H9 (cell line): ENCODE results near the gene SYNC. TPM values are rescaled to one million over a fixed set of nuclear protein-coding genes. Genes with fewer than 3 reads are reported as not detected.

ENCODE experiments used
- DNase-seq: peaks from one replicate; pipeline ENCODE4 v3.0.0-alpha.2; 2017
- H2AFZ ChIP-seq: one replicate; pipeline ENCODE4 v1.6.1; 2013; ENCODE audit warnings: mild to moderate bottlenecking, low read length, control low read depth, moderate library complexity
- H2AK5ac ChIP-seq: 2 replicates; pipeline ENCODE4 v1.6.1; 2013; ENCODE audit warnings: low read length, control low read depth, mixed read lengths; ENCODE audit not compliant: insufficient read length
- H2BK120ac ChIP-seq: one replicate; pipeline ENCODE4 v1.6.1; 2013; ENCODE audit warnings: low read depth, mild to moderate bottlenecking, low read length, control low read depth, inconsistent platforms; ENCODE audit not compliant: poor library complexity, severe bottlenecking
- H2BK12ac ChIP-seq: 2 replicates; pipeline ENCODE4 v1.6.1; 2013; ENCODE audit warnings: low read length, control low read depth, mixed read lengths, low read depth; ENCODE audit not compliant: insufficient read length
- H2BK15ac ChIP-seq: 2 replicates; pipeline ENCODE4 v1.6.1; 2013; ENCODE audit warnings: low read depth, low read length, control low read depth
- H2BK20ac ChIP-seq: one replicate; pipeline ENCODE4 v1.6.1; 2013; ENCODE audit warnings: low read depth, mild to moderate bottlenecking, low read length, control low read depth, inconsistent platforms; ENCODE audit not compliant: poor library complexity, severe bottlenecking
- H2BK5ac ChIP-seq: 2 replicates; pipeline ENCODE4 v1.6.1; 2013; ENCODE audit warnings: low read length, control low read depth, mixed read lengths; ENCODE audit not compliant: insufficient read length
- H3K14ac ChIP-seq: 2 replicates; pipeline ENCODE4 v1.6.1; 2013; ENCODE audit warnings: low read length, control low read depth; ENCODE audit not compliant: insufficient read depth
- H3K18ac ChIP-seq: 2 replicates; pipeline ENCODE4 v1.6.1; 2013; ENCODE audit warnings: low read depth, mild to moderate bottlenecking, mixed read lengths, low read length, control low read depth; ENCODE audit not compliant: insufficient read length
- H3K23ac ChIP-seq: 2 replicates; pipeline ENCODE4 v1.6.1; 2013; ENCODE audit warnings: low read length, control low read depth, mixed read lengths, low read depth; ENCODE audit not compliant: insufficient read length
- H3K23me2 ChIP-seq: 2 replicates; pipeline ENCODE4 v1.6.1; 2013; ENCODE audit warnings: low read depth, mild to moderate bottlenecking, mixed read lengths, low read length, control low read depth; ENCODE audit not compliant: insufficient read length, poor library complexity, severe bottlenecking
- H3K27ac ChIP-seq: 2 replicates; pipeline ENCODE4 v1.5.1; 2013; ENCODE audit warnings: low read length, control low read depth, mixed read lengths, low read depth; ENCODE audit not compliant: insufficient read length
- H3K27me3 ChIP-seq: 2 replicates; pipeline ENCODE4 v1.6.1; 2013; ENCODE audit warnings: low read length, control low read depth, inconsistent platforms; ENCODE audit not compliant: insufficient read depth
- H3K4ac ChIP-seq: 2 replicates; pipeline ENCODE4 v1.6.1; 2013; ENCODE audit warnings: low read depth, mild to moderate bottlenecking, control low read depth, inconsistent platforms, low read length, moderate library complexity
- H3K4me1 ChIP-seq: 2 replicates; pipeline ENCODE4 v1.6.1; 2013; ENCODE audit warnings: low read length, control low read depth, inconsistent platforms; ENCODE audit not compliant: insufficient read depth
- H3K4me2 ChIP-seq: 2 replicates; pipeline ENCODE4 v1.6.1; 2013; ENCODE audit warnings: low read length, control low read depth, mixed read lengths; ENCODE audit not compliant: insufficient read length, insufficient read depth
- H3K56ac ChIP-seq: 2 replicates; pipeline ENCODE4 v1.6.1; 2013; ENCODE audit warnings: low read depth, mild to moderate bottlenecking, mixed read lengths, low read length, control low read depth; ENCODE audit not compliant: insufficient read length
- H3K79me1 ChIP-seq: 2 replicates; pipeline ENCODE4 v1.6.1; 2013; ENCODE audit warnings: low read depth, mild to moderate bottlenecking, moderate library complexity, low read length, control low read depth, inconsistent platforms; ENCODE audit not compliant: insufficient read depth, poor library complexity, severe bottlenecking
- H3K79me2 ChIP-seq: 2 replicates; pipeline ENCODE4 v1.6.1; 2013; ENCODE audit warnings: low read length, control low read depth, inconsistent platforms; ENCODE audit not compliant: insufficient read depth
- H3K9ac ChIP-seq: 2 replicates; pipeline ENCODE4 v1.6.1; 2013; ENCODE audit warnings: low read length, control low read depth, mixed read lengths; ENCODE audit not compliant: insufficient read length; ENCODE audit errors: extremely low read depth
- H3K9me3 ChIP-seq: one replicate; pipeline ENCODE4 v1.6.1; 2013; ENCODE audit warnings: low read depth, low read length, inconsistent platforms; ENCODE audit not compliant: control insufficient read depth
- H3T11ph ChIP-seq: one replicate; pipeline ENCODE4 v1.6.1; 2013; ENCODE audit warnings: mild to moderate bottlenecking, low read length, control low read depth, inconsistent platforms
- H4K20me1 ChIP-seq: one replicate; pipeline ENCODE4 v1.6.1; 2013; ENCODE audit not compliant: control insufficient read depth, insufficient read length, insufficient read depth
- H4K5ac ChIP-seq: 2 replicates; pipeline ENCODE4 v1.6.1; 2013; ENCODE audit warnings: low read depth, mild to moderate bottlenecking, mixed read lengths, low read length, control low read depth; ENCODE audit not compliant: insufficient read length
- H4K8ac ChIP-seq: replicated peaks from 2 replicates; pipeline ENCODE4 v1.6.1; 2013; ENCODE audit warnings: low read length, control low read depth, mixed read lengths, low read depth; ENCODE audit not compliant: insufficient read length
- H4K91ac ChIP-seq: 2 replicates; pipeline ENCODE4 v1.6.1; 2013; ENCODE audit warnings: low read depth, mild to moderate bottlenecking, moderate library complexity, mixed read lengths, low read length, control low read depth; ENCODE audit not compliant: insufficient read length
- H3K27ac Mint-ChIP-seq, 3 experiments: 2 replicates in 2 of 3; 3 replicates in 1 of 3; pipeline ENCODE4 v1.8.0; 2020 to 2021; ENCODE audit warnings: mixed read lengths in 3 of 3, mild to moderate bottlenecking in 1 of 3, moderate library complexity in 1 of 3
- H3K27me3 Mint-ChIP-seq: 2 replicates; pipeline ENCODE4 v1.8.0; 2021; ENCODE audit warnings: low read depth, mild to moderate bottlenecking, moderate library complexity, mixed read lengths
- H3K36me3 Mint-ChIP-seq, 3 experiments: 2 replicates in 2 of 3; 3 replicates in 1 of 3; pipeline ENCODE4 v1.8.0; 2020 to 2021; ENCODE audit warnings: low read depth in 3 of 3, mixed read lengths in 3 of 3; ENCODE audit not compliant: insufficient read depth in 1 of 3
- H3K4me1 Mint-ChIP-seq, 2 experiments: 2 replicates each; pipeline ENCODE4 v1.8.0; 2020; ENCODE audit warnings: mixed read lengths in 2 of 2
- H3K4me3 Mint-ChIP-seq, 2 experiments: 2 replicates in 1 of 2; 3 replicates in 1 of 2; pipeline ENCODE4 v1.8.0; 2020 to 2021; ENCODE audit warnings: mild to moderate bottlenecking in 2 of 2, mixed read lengths in 2 of 2, moderate library complexity in 1 of 2
- H3K9me3 Mint-ChIP-seq, 2 experiments: 2 replicates in 1 of 2; 3 replicates in 1 of 2; pipeline ENCODE4 v1.8.0; 2020; ENCODE audit warnings: mild to moderate bottlenecking in 2 of 2, mixed read lengths in 2 of 2, moderate library complexity in 1 of 2
- CTCF ChIP-seq: fragments of 200-600 bp; sonication (generic); conservative IDR thresholded peaks from 3 replicates; pipeline ENCODE4 v1.8.0; 2021; ENCODE audit warnings: antibody characterized with exemption, mild to moderate bottlenecking
- WGBS: extraction: QIAGEN DNeasy Blood & Tissue Kit; methylation state at CpG from one replicate; pipeline ENCODE4 v1.1.7; 2013; ENCODE audit warnings: missing lambda C conversion rate, low lambda C conversion rate, mixed read lengths; ENCODE audit not compliant: insufficient read length; ENCODE audit errors: extremely low coverage; 5-methylcytosine and 5-hydroxymethylcytosine counted together
- total RNA-seq: library from RNA; stranded (reverse); gene quantifications from 2 replicates; pipeline ENCODE4 v1.2.1, GENCODE V29; 2021

Gene SYNC
- total RNA-seq, 1 experiment from 2014 or later = 0.15 TPM

DNA sequence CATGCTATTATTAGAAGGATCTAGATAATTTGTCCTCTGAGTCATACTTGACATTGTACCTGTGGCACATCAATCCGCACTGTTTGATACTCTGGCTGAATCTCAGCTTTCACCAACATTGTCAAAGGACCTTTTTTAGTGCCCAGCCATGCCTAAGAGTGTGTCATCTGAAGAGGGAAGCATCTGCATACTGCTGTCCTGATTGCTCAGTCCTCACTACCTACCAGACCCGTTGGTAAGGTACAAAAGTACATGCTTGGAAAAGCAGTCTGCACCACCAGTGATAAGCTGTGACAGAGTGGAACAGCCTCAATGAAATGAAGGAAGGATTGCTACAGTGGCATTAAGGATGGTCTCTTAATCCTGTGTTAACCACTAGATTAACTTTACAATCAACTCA lies 17.1 kb downstream of the SYNC start:
- H3K27me3 ChIP-seq = no peaks in the 10 kb centered on the region
- no peak overlapping the region for H4K5ac ChIP-seq
- WGBS = no CpG with 5 or more reads among the region's 2 CpGs
- no peak overlapping the region for H3K9ac ChIP-seq
- no peak for TF ChIP-seq CTCF
- H3T11ph ChIP-seq = no peak overlapping the region
- Mint-ChIP-seq H3K9me3 (no peaks in the 10 kb centered on the region), H3K36me3 (peaks cover 22 to 49% (median 46%) of the 10 kb centered on the region in 3 experiments), H3K27me3 (no peaks in the 10 kb centered on the region), H3K4me1 (no peaks in the 10 kb centered on the region), H3K4me3 (no peak overlapping the region), H3K27ac (peak overlapping the region in 1 of 3 experiments; percentile 19; a peak in 3 of 7 replicates)
- no peak overlapping the region for H2BK15ac ChIP-seq
- H3K23ac ChIP-seq = no peak overlapping the region
- no peak overlapping the region for H2AK5ac ChIP-seq
- no peak overlapping the region for H3K14ac ChIP-seq
- H3K23me2 ChIP-seq = no peaks in the 10 kb centered on the region
- no peak overlapping the region for H2BK120ac ChIP-seq
- H3K27ac ChIP-seq = no peak overlapping the region
- H4K8ac ChIP-seq = no peak overlapping the region
- no peak for DNase-seq
- no peaks in the 10 kb centered on the region for H3K9me3 ChIP-seq
- H2BK12ac ChIP-seq = no peak overlapping the region
- no peak overlapping the region for H3K56ac ChIP-seq
- no peak overlapping the region for H2BK20ac ChIP-seq
- H3K4me2 ChIP-seq = no peak overlapping the region
- H3K4ac ChIP-seq = no peak overlapping the region
- H4K91ac ChIP-seq = no peak overlapping the region
- no peaks in the 10 kb centered on the region for H4K20me1 ChIP-seq
- no peak overlapping the region for H3K18ac ChIP-seq
- H3K79me2 ChIP-seq = no peaks in the 10 kb centered on the region
- no peak overlapping the region for H2AFZ ChIP-seq
- H2BK5ac ChIP-seq = no peak overlapping the region
- no peaks in the 10 kb centered on the region for H3K4me1 ChIP-seq
- no peaks in the 10 kb centered on the region for H3K79me1 ChIP-seq
